ENCODE data around the gene RAP1B. TPM values are rescaled to one million over a fixed set of nuclear protein-coding genes. Genes with fewer than 3 reads are reported as not detected.

Gene RAP1B
- total and polyA plus RNA-seq, 9 of the 15 experiments (the other 6 are each of a cell fraction or from before 2014, with no cell fraction given): 107 to 309 (median 170) TPM

GRCh38 chr12:68620519-68621471 lies 10.1 kb downstream of the RAP1B start (continued):
- TF ChIP-seq ILF3 (IDR thresholded peaks at IDR 0.05; ENCODE audit: borderline replicate concordance): no peak
- 0 out of 2 replicates have a peak, but pooled peaks have one; percentile 19 for TF ChIP-seq NCOR1 (IDR thresholded peaks at IDR 0.05)
- TF ChIP-seq CBFA2T3 (IDR thresholded peaks at IDR 0.05): peak; percentile 24
- no peak for TF ChIP-seq DEAF1 (CRISPR knock-in tag; IDR thresholded peaks at IDR 0.05)
- TF ChIP-seq MCM2 (IDR thresholded peaks at IDR 0.05; ENCODE audit: low read depth): no peak
- no peak for TF ChIP-seq RAD21 (CRISPR knock-in tag; conservative IDR thresholded peaks at IDR 0.05 in 1 of 2, IDR thresholded peaks at IDR 0.05 in 1 of 2)

DNA sequence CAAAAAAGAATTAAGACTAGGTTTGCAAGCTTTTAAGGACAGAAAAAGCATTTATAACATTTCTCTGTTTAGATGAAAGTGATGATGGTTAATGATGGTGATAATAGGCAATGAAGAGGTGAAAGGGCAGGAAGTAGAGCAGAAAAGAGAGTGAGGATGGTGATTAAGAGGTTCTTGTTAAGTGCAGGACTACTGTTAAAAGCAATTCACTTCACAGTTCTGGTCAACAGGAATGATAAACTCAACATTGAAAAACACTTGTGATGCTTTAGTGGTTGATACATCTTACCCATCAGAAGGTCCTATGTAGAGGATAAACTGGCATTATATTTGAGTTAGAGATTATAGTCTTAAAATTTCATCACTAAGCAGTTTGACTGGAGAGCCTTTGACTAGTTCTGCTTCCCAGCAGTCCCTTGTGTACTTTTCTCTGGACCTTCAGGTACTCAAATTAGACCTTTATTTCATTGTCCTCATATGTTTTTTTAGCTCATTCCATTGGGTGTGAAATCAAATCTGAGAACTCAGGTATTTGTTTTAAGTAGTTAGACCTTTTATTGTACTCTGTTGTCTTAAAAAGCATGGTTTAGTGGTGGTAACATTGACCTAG lies 10.9 kb downstream of the RAP1B start:
- H3K9me1 ChIP-seq (ENCODE audit: control insufficient read depth, insufficient read depth, low read length): no peaks in the 10 kb centered on the region
- H3K9me3 ChIP-seq (replicated peaks; ENCODE audit: control insufficient read depth, insufficient read depth, low read depth, low read length): peaks cover 3% of the 10 kb centered on the region; the same call in 1 of the 2 replicates
- no peak for DNase-seq (ENCODE audit: extremely low read depth in 1 of 4, low spot score in 3 of 4)
- in situ Hi-C loops (cut with MboI): no loop called here
- H3K4me1 ChIP-seq (replicated peaks in 1 of 2; ENCODE audit: control insufficient read depth in 2 of 2, insufficient read depth in 2 of 2, low read length in 2 of 2): peaks cover 10 to 22% of the 10 kb centered on the region in 2 experiments; a peak in 4 of 5 replicates
- no peak overlapping the region for H2AFZ ChIP-seq (ENCODE audit: low read depth, low read length)
- H3K36me3 ChIP-seq (ENCODE audit: control insufficient read depth, insufficient read depth, low read length): peaks cover 40% of the 10 kb centered on the region
- TSS peak; percentile 0 for BruUV-seq (replicated peaks)
- H3K4me2 ChIP-seq (ENCODE audit: insufficient read depth, low read length): peak overlapping the region; percentile 23; the same call in 1 of the 2 replicates
- H3K79me2 ChIP-seq (ENCODE audit: control insufficient read depth, insufficient read depth, low read length): peaks cover 100% of the 10 kb centered on the region
- peak; percentile 30 for ATAC-seq
- TF ChIP-seq, protein P1, sequence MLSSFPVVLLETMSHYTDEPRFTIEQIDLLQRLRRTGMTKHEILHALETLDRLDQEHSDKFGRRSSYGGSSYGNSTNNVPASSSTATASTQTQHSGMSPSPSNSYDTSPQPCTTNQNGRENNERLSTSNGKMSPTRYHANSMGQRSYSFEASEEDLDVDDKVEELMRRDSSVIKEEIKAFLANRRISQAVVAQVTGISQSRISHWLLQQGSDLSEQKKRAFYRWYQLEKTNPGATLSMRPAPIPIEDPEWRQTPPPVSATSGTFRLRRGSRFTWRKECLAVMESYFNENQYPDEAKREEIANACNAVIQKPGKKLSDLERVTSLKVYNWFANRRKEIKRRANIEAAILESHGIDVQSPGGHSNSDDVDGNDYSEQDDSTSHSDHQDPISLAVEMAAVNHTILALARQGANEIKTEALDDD (IDR thresholded peaks at IDR 0.05): peak; percentile 80
- no peak for TF ChIP-seq ESRRA (IDR thresholded peaks at IDR 0.05; ENCODE audit: borderline replicate concordance, low read depth)
- intact Hi-C loops (cut with micrococcal nuclease): no loop called here
- FAIRE-seq: no peak
- H3K4me3 ChIP-seq: no peak overlapping the region
- ChIA-PET CTCF (ENCODE audit: low intra/inter-chr PET ratio) (no interaction called here), POLR2A (interaction anchor here (2.0 kb wide), 1 partner anchor 9 kb away, joined by 5 read pairs; no protein-coding TSS in a partner anchor)
- no peak overlapping the region for H3K9ac ChIP-seq (ENCODE audit: insufficient read depth in 1 of 2, low read depth in 2 of 2, low read length in 2 of 2)
- H3K27me3 ChIP-seq (ENCODE audit: control insufficient read depth in 2 of 2, insufficient read depth in 2 of 2, low read length in 2 of 2): no peaks in the 10 kb centered on the region
- H4K20me1 ChIP-seq (replicated peaks; ENCODE audit: control insufficient read depth, insufficient read depth, low read length): peaks cover 17% of the 10 kb centered on the region
- no peak overlapping the region for H3K27ac ChIP-seq (ENCODE audit: extremely low read depth, low read depth, low read length)

All from K562 (cell line).